Keratinocyte (primary cell): Measurements from ENCODE around the gene UTS2B. TPM values are rescaled to one million over a fixed set of nuclear protein-coding genes. Genes with fewer than 3 reads are reported as not detected.

ENCODE experiments used
- DNase-seq: peaks from one replicate; pipeline ENCODE4 v3.0.0-alpha.2; 2011; ENCODE audit warnings: low read depth, missing footprints, low spot score
- FAIRE-seq: peaks from 2 replicates; lab custom pipeline; 2011; peaks lifted over from hg19 to GRCh38; lab: Jason Lieb, UNC
- H2AFZ ChIP-seq: 2 replicates; pipeline ENCODE4 v1.6.0; 2012; ENCODE audit warnings: low read length, control low read depth, inconsistent platforms; ENCODE audit not compliant: control insufficient read depth
- H3K27ac ChIP-seq: 2 replicates; pipeline ENCODE4 v1.5.1; 2011; ENCODE audit warnings: low read length; ENCODE audit not compliant: control insufficient read depth, insufficient read depth
- H3K27me3 ChIP-seq: 3 replicates; pipeline ENCODE4 v1.6.0; 2011; ENCODE audit warnings: low read length; ENCODE audit not compliant: control insufficient read depth, insufficient read depth; ENCODE audit errors: extremely low read depth
- H3K36me3 ChIP-seq, 2 experiments: 2 replicates in 1 of 2; 3 replicates in 1 of 2; pipeline ENCODE4 v1.5.1; 2011; ENCODE audit warnings: low read length in 2 of 2, mild to moderate bottlenecking in 1 of 2; ENCODE audit not compliant: control insufficient read depth in 2 of 2, insufficient read depth in 2 of 2; ENCODE audit errors: extremely low read depth in 1 of 2
- H3K4me1 ChIP-seq: 3 replicates; pipeline ENCODE4 v1.5.1; 2011; ENCODE audit warnings: low read length; ENCODE audit not compliant: control insufficient read depth, insufficient read depth; ENCODE audit errors: extremely low read depth
- H3K4me2 ChIP-seq: 3 replicates; pipeline ENCODE4 v1.6.0; 2011; ENCODE audit warnings: low read depth, low read length; ENCODE audit not compliant: control insufficient read depth, insufficient read depth; ENCODE audit errors: extremely low read depth
- H3K4me3 ChIP-seq, 3 experiments: fragments of 200-600 bp in 1 of 3; sonication (generic) in 1 of 3; 2 replicates in 2 of 3; 3 replicates in 1 of 3; pipeline ENCODE4 v1.5.1; 2011 to 2016; ENCODE audit warnings: low read length in 3 of 3, mild to moderate bottlenecking in 3 of 3, control low read depth in 2 of 3, inconsistent platforms in 1 of 3, low read depth in 1 of 3, mixed read lengths in 1 of 3, mixed run types in 1 of 3, moderate library complexity in 1 of 3; ENCODE audit not compliant: control insufficient read depth in 2 of 3, insufficient read depth in 2 of 3; ENCODE audit errors: extremely low read depth in 1 of 3
- H3K79me2 ChIP-seq: 2 replicates; pipeline ENCODE4 v1.6.0; 2012; ENCODE audit warnings: low read length; ENCODE audit not compliant: control insufficient read depth, insufficient read depth
- H3K9ac ChIP-seq: 3 replicates; pipeline ENCODE4 v1.6.0; 2011; ENCODE audit warnings: low read length; ENCODE audit not compliant: control insufficient read depth, insufficient read depth; ENCODE audit errors: extremely low read depth
- H3K9me1 ChIP-seq: 3 replicates; pipeline ENCODE4 v1.6.0; 2011; ENCODE audit warnings: low read length; ENCODE audit not compliant: control insufficient read depth, insufficient read depth; ENCODE audit errors: extremely low read depth
- H3K9me3 ChIP-seq: 2 replicates; pipeline ENCODE4 v1.5.1; 2012; ENCODE audit warnings: low read depth, low read length; ENCODE audit not compliant: control insufficient read depth
- H4K20me1 ChIP-seq: 3 replicates; pipeline ENCODE4 v1.6.0; 2011; ENCODE audit warnings: low read length; ENCODE audit not compliant: control insufficient read depth, insufficient read depth; ENCODE audit errors: extremely low read depth
- EZH2 ChIP-seq: IDR thresholded peaks from one replicate; pipeline ENCODE4 v1.6.1; 2012; ENCODE audit warnings: inconsistent platforms, mild to moderate bottlenecking, low read length, moderate library complexity
- dilution Hi-C: fragments of 300-500 bp; cut with MboI; formaldehyde crosslinking; loops from one replicate; pipeline ENCODE4 v1.7.0; 2020; ENCODE audit warnings: low sequenced_read_pairs; ENCODE audit not compliant: extremely low pct_ligation_motif_present
- polyA plus RNA-seq, 5 experiments: library from polyadenylated mRNA; depleted of rRNA in 3 of 5; stranded (reverse) in 3 of 5; stranded (forward) in 1 of 5; unstranded in 1 of 5; fragments of >200 nt; gene quantifications; 1 replicate in 1 of 5; 2 replicates in 3 of 5; 3 replicates in 1 of 5; pipeline versions ENCODE4 v1.2.1 to v1.2.3, GENCODE V29; 2011 to 2012; ENCODE audit warnings: missing spikeins in 2 of 5, low read depth in 1 of 5, low replicate concordance in 1 of 5
- TF ChIP-seq, protein P1 (sequence below), 3 experiments: IDR thresholded peaks in 1 of 3; conservative IDR thresholded peaks in 1 of 3; optimal IDR thresholded peaks in 1 of 3; 2 replicates in 2 of 3; 3 replicates in 1 of 3; pipeline versions ENCODE3 to v1.5.1; 2011; ENCODE audit warnings: low read length in 3 of 3, mild to moderate bottlenecking in 3 of 3, moderate library complexity in 2 of 3, control low read depth in 1 of 3, inconsistent platforms in 1 of 3; ENCODE audit not compliant: insufficient read depth in 2 of 3; ENCODE audit errors: extremely low read depth in 1 of 3

UTS2B gene
- polyA plus RNA-seq, 1 donor (not counting 4 experiments of a cell fraction or from before 2014, with no cell fraction given) = not detected

DNA sequence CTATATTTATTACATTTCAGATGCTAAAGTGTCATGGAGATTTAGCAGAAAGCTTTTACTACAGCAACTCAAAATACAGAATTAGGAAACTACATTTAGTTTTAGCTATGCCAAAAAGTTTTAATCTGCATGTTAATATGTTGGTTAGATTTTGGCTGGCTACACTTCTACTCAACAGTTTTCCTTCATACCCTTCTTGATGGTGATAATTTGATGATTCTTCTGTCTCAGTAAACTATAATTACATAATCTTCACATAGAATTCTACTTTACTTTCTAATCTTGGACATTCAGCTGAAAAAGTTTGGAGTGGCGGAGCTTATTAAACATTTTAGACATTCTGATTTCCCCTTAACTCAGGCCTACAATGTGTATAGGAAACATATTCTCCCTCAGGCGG, 10.0 kb upstream of the UTS2B start:
- no peaks in the 10 kb centered on the region for H3K36me3 ChIP-seq
- H3K9ac ChIP-seq = no peak overlapping the region
- H3K4me1 ChIP-seq = peaks cover 21% of the 10 kb centered on the region
- H3K9me1 ChIP-seq = peaks cover 3% of the 10 kb centered on the region
- no peak overlapping the region for H3K4me2 ChIP-seq
- H4K20me1 ChIP-seq = no peaks in the 10 kb centered on the region
- TF ChIP-seq EZH2 = no peak
- TF ChIP-seq, protein P1, sequence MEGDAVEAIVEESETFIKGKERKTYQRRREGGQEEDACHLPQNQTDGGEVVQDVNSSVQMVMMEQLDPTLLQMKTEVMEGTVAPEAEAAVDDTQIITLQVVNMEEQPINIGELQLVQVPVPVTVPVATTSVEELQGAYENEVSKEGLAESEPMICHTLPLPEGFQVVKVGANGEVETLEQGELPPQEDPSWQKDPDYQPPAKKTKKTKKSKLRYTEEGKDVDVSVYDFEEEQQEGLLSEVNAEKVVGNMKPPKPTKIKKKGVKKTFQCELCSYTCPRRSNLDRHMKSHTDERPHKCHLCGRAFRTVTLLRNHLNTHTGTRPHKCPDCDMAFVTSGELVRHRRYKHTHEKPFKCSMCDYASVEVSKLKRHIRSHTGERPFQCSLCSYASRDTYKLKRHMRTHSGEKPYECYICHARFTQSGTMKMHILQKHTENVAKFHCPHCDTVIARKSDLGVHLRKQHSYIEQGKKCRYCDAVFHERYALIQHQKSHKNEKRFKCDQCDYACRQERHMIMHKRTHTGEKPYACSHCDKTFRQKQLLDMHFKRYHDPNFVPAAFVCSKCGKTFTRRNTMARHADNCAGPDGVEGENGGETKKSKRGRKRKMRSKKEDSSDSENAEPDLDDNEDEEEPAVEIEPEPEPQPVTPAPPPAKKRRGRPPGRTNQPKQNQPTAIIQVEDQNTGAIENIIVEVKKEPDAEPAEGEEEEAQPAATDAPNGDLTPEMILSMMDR (optimal IDR thresholded peaks at IDR 0.05 in 1 of 3, IDR thresholded peaks at IDR 0.05 in 1 of 3, conservative IDR thresholded peaks at IDR 0.05 in 1 of 3; ENCODE audit: extremely low read depth in 1 of 3, insufficient read depth in 2 of 3, low read length in 3 of 3) = no peak
- H2AFZ ChIP-seq = no peak overlapping the region
- peaks cover 94% of the 10 kb centered on the region for H3K79me2 ChIP-seq
- dilution Hi-C loops = no loop called here
- no peak overlapping the region for H3K27ac ChIP-seq
- no peak for DNase-seq
- H3K27me3 ChIP-seq = no peaks in the 10 kb centered on the region
- no peak overlapping the region for H3K4me3 ChIP-seq
- no peak for FAIRE-seq
- H3K9me3 ChIP-seq = no peaks in the 10 kb centered on the region

DNA sequence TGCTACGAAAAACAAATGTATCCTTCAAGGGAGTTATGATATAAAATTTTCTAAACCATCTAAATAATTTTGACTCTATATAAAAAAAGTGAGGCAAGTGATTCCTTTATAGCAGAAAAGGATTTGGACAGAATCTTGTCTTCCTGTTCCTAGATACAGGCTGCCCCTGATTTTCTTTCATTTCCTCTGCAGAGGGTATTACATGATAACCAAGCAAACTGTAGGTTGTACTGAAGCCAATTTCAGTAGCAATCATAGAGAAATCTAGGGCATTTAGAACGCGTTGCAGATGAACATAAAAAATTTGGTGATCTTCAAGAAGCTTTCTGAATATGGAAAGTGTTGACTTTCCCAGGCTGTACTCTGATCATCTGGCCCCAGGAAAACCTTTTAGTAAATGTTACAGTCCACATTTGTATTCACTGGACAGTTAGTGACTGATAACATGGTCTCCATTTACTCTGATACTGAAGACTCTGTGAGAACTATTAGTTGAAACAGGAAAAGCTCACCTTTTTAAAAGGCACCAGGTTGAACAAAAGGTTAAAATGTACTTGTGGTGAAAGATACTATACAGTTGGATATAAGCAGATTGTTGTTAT, 9.1 kb upstream of the UTS2B start:
- Histone ChIP-seq H3K36me3 (no peaks in the 10 kb centered on the region), H4K20me1 (no peaks in the 10 kb centered on the region), H3K9me3 (no peaks in the 10 kb centered on the region), H3K79me2 (peaks cover 94% of the 10 kb centered on the region), H2AFZ (no peak overlapping the region), H3K27ac (no peak overlapping the region), H3K27me3 (no peaks in the 10 kb centered on the region), H3K9ac (no peak overlapping the region), H3K4me3 (no peak overlapping the region), H3K4me2 (no peak overlapping the region), H3K4me1 (peaks cover 21% of the 10 kb centered on the region), H3K9me1 (peaks cover 3% of the 10 kb centered on the region)
- no peak for TF ChIP-seq EZH2
- TF ChIP-seq, protein P1 (optimal IDR thresholded peaks at IDR 0.05 in 1 of 3, IDR thresholded peaks at IDR 0.05 in 1 of 3, conservative IDR thresholded peaks at IDR 0.05 in 1 of 3; ENCODE audit: extremely low read depth in 1 of 3, insufficient read depth in 2 of 3, low read length in 3 of 3) = no peak
- dilution Hi-C loops = no loop called here
- FAIRE-seq = no peak
- no peak for DNase-seq
